Liver (tissue), 9 donors: ENCODE results near the gene PSMC6. TPM values are rescaled to one million over a fixed set of nuclear protein-coding genes. Genes with fewer than 3 reads are reported as not detected.

Source experiments
- DNase-seq: peaks from one replicate; pipeline ENCODE4 v3.0.0-alpha.2; 2017; ENCODE audit warnings: low spot score
- H3K27ac ChIP-seq, 2 donors: one replicate each; pipeline ENCODE4 v1.7.0; 2013; ENCODE audit warnings: inconsistent platforms in 2 of 2, low read length in 2 of 2, control low read depth in 1 of 2, low read depth in 1 of 2, mild to moderate bottlenecking in 1 of 2
- H3K27me3 ChIP-seq, 4 donors: one replicate each; pipeline versions ENCODE4 v1.6.1 to v1.7.0; 2013; ENCODE audit warnings: low read length in 3 of 4, inconsistent platforms in 1 of 4, mild to moderate bottlenecking in 1 of 4, moderate library complexity in 1 of 4; ENCODE audit not compliant: control insufficient read depth in 4 of 4, insufficient read depth in 4 of 4
- H3K36me3 ChIP-seq, 4 donors: one replicate each; pipeline versions ENCODE4 v1.6.1 to v1.7.0; 2013; ENCODE audit warnings: low read length in 3 of 4, mild to moderate bottlenecking in 3 of 4, low read depth in 1 of 4, moderate library complexity in 1 of 4; ENCODE audit not compliant: control insufficient read depth in 4 of 4, insufficient read depth in 3 of 4
- H3K4me1 ChIP-seq, 4 donors: one replicate each; pipeline versions ENCODE4 v1.6.1 to v1.7.0; 2013; ENCODE audit warnings: low read length in 3 of 4, mild to moderate bottlenecking in 3 of 4, moderate library complexity in 1 of 4; ENCODE audit not compliant: control insufficient read depth in 4 of 4, insufficient read depth in 4 of 4
- H3K4me3 ChIP-seq, 3 donors: one replicate each; pipeline versions ENCODE4 v1.6.1 to v1.7.0; 2013; ENCODE audit warnings: low read length in 3 of 3, control low read depth in 1 of 3, low read depth in 1 of 3, mild to moderate bottlenecking in 1 of 3
- H3K9ac ChIP-seq, 2 donors: one replicate each; pipeline ENCODE4 v1.7.0; 2013; ENCODE audit warnings: low read length in 2 of 2, mild to moderate bottlenecking in 2 of 2, moderate library complexity in 2 of 2, control low read depth in 1 of 2, low read depth in 1 of 2
- H3K9me3 ChIP-seq, 4 donors: one replicate each; pipeline versions ENCODE4 v1.6.1 to v1.7.0; 2013; ENCODE audit warnings: low read length in 3 of 4; ENCODE audit not compliant: control insufficient read depth in 4 of 4
- FOXA1 ChIP-seq: IDR thresholded peaks from 2 replicates; pipeline ENCODE4 v1.6.1; 2016; ENCODE audit warnings: antibody characterized with exemption
- FOXA2 ChIP-seq: IDR thresholded peaks from 2 replicates; pipeline ENCODE4 v1.6.1; 2016; ENCODE audit warnings: antibody characterized with exemption
- GABPA ChIP-seq, 2 donors: IDR thresholded peaks in 1 of 2; conservative IDR thresholded peaks in 1 of 2; 2 replicates each; pipeline ENCODE4 v1.6.1; 2016; ENCODE audit warnings: antibody characterized with exemption in 2 of 2, mild to moderate bottlenecking in 1 of 2, moderate library complexity in 1 of 2
- HNF4G ChIP-seq: IDR thresholded peaks from 2 replicates; pipeline ENCODE4 v1.6.1; 2016; ENCODE audit warnings: antibody characterized with exemption
- JUND ChIP-seq, 2 donors: IDR thresholded peaks; 2 replicates each; pipeline ENCODE4 v1.6.1; 2016; ENCODE audit warnings: antibody characterized with exemption in 2 of 2
- NR2F2 ChIP-seq: IDR thresholded peaks from 2 replicates; pipeline ENCODE4 v1.6.1; 2016; ENCODE audit warnings: antibody characterized with exemption
- REST ChIP-seq: IDR thresholded peaks from 2 replicates; pipeline ENCODE4 v1.6.1; 2016; ENCODE audit warnings: antibody characterized with exemption, mild to moderate bottlenecking
- RXRA ChIP-seq, 2 donors: IDR thresholded peaks; 2 replicates each; pipeline ENCODE4 v1.6.1; 2017 to 2018; ENCODE audit warnings: antibody characterized with exemption in 2 of 2, mild to moderate bottlenecking in 1 of 2
- SP1 ChIP-seq: IDR thresholded peaks from 2 replicates; pipeline ENCODE4 v1.6.1; 2018; ENCODE audit warnings: antibody characterized with exemption, mild to moderate bottlenecking
- YY1 ChIP-seq: IDR thresholded peaks from 2 replicates; pipeline ENCODE4 v1.6.1; 2016; ENCODE audit warnings: antibody characterized with exemption, mild to moderate bottlenecking
- WGBS: extraction: QIAGEN DNeasy Blood & Tissue Kit; methylation state at CpG from one replicate; pipeline ENCODE4 v1.1.7; 2013; 5-methylcytosine and 5-hydroxymethylcytosine counted together
- polyA plus RNA-seq, 2 donors: library from polyadenylated mRNA; stranded (reverse) in 1 of 2; unstranded in 1 of 2; fragments of 200-250 nt in 1 of 2; fragments of >200 nt in 1 of 2; fragmentation: Nextera tagmentation in 1 of 2; extraction: Ambion mirVana in 1 of 2; gene quantifications; one replicate each; pipeline versions ENCODE4 v1.2.1 to v1.2.3, GENCODE V29; 2013 to 2015
- total RNA-seq, 2 donors: library from RNA; depleted of rRNA; stranded (reverse); fragments of >200 nt; gene quantifications; one replicate each; pipeline ENCODE4 v1.2.3, GENCODE V29; 2014
- TF ChIP-seq, protein P1 (sequence below): IDR thresholded peaks from 2 replicates; pipeline ENCODE4 v1.6.1; 2016; ENCODE audit warnings: antibody characterized with exemption
- TF ChIP-seq, protein P2 (sequence below): IDR thresholded peaks from 2 replicates; pipeline ENCODE4 v1.6.1; 2016; ENCODE audit warnings: antibody characterized with exemption
- TF ChIP-seq, protein P3 (sequence below): fragments of 150-350 bp; IDR thresholded peaks from 2 replicates; pipeline ENCODE4 v1.5.1; 2017; ENCODE audit warnings: improper control_type of control experiment, low read depth, low read length; ENCODE audit not compliant: missing input control
- donor health status: healthy.
- donor health status: healthy.
- donor health status: healthy.
- donor health status: healthy.
- donor health status: healthy.

PSMC6 gene
- total and polyA plus RNA-seq, 4 donors = 43.2 to 98.9 (median 69.3) TPM

DNA sequence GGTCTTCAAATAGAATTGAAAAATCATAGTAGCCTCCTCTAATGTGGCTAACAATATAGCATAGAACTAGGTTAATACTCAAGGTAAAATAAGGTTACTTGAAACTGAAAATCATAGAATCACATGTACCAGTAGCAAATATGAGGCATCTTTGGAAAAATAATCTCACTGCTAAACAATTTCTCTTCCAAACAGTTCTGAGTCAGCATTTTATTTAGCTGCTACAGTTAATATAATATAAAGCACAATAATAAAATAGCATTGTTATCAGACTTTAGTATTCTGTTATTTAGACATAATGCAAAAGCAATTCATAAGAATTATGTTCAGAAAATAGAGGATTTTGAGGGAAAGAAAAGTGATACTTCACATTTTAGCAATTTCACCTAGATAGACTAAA, 46.7 kb upstream of the PSMC6 start:
- Histone ChIP-seq H3K27ac (no peak overlapping the region), H3K4me3 (no peak overlapping the region), H3K36me3 (peaks cover 5 to 25% (median 14%) of the 10 kb centered on the region in 4 donors), H3K9ac (no peak overlapping the region), H3K27me3 (no peaks in the 10 kb centered on the region), H3K9me3 (no peaks in the 10 kb centered on the region), H3K4me1 (no peaks in the 10 kb centered on the region)
- TF ChIP-seq, protein P1, sequence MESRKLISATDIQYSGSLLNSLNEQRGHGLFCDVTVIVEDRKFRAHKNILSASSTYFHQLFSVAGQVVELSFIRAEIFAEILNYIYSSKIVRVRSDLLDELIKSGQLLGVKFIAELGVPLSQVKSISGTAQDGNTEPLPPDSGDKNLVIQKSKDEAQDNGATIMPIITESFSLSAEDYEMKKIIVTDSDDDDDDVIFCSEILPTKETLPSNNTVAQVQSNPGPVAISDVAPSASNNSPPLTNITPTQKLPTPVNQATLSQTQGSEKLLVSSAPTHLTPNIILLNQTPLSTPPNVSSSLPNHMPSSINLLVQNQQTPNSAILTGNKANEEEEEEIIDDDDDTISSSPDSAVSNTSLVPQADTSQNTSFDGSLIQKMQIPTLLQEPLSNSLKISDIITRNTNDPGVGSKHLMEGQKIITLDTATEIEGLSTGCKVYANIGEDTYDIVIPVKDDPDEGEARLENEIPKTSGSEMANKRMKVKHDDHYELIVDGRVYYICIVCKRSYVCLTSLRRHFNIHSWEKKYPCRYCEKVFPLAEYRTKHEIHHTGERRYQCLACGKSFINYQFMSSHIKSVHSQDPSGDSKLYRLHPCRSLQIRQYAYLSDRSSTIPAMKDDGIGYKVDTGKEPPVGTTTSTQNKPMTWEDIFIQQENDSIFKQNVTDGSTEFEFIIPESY = no peak
- no peak for TF ChIP-seq FOXA2
- no peak for TF ChIP-seq REST
- TF ChIP-seq YY1 = no peak
- TF ChIP-seq RXRA (IDR thresholded peaks at IDR 0.05) = no peak
- TF ChIP-seq, protein P2, sequence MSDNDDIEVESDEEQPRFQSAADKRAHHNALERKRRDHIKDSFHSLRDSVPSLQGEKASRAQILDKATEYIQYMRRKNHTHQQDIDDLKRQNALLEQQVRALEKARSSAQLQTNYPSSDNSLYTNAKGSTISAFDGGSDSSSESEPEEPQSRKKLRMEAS = no peak
- no peak for TF ChIP-seq HNF4G
- no peak for TF ChIP-seq FOXA1
- TF ChIP-seq GABPA (IDR thresholded peaks at IDR 0.05 in 1 of 2, conservative IDR thresholded peaks at IDR 0.05 in 1 of 2) = no peak
- TF ChIP-seq, protein P3, sequence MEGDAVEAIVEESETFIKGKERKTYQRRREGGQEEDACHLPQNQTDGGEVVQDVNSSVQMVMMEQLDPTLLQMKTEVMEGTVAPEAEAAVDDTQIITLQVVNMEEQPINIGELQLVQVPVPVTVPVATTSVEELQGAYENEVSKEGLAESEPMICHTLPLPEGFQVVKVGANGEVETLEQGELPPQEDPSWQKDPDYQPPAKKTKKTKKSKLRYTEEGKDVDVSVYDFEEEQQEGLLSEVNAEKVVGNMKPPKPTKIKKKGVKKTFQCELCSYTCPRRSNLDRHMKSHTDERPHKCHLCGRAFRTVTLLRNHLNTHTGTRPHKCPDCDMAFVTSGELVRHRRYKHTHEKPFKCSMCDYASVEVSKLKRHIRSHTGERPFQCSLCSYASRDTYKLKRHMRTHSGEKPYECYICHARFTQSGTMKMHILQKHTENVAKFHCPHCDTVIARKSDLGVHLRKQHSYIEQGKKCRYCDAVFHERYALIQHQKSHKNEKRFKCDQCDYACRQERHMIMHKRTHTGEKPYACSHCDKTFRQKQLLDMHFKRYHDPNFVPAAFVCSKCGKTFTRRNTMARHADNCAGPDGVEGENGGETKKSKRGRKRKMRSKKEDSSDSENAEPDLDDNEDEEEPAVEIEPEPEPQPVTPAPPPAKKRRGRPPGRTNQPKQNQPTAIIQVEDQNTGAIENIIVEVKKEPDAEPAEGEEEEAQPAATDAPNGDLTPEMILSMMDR = no peak
- no peak for DNase-seq

- Histone ChIP-seq H3K9me3 (no peaks in the 10 kb centered on the region), H3K36me3 (peaks cover 5 to 28% (median 17%) of the 10 kb centered on the region in 4 donors), H3K4me1 (no peaks in the 10 kb centered on the region), H3K27ac (no peak overlapping the region), H3K9ac (no peak overlapping the region), H3K4me3 (no peak overlapping the region), H3K27me3 (no peaks in the 10 kb centered on the region)
- 92% methylated on average over 1 of the region's 1 CpG for WGBS
- no peak for TF ChIP-seq NR2F2
- TF ChIP-seq REST = no peak
- TF ChIP-seq JUND (IDR thresholded peaks at IDR 0.05) = no peak
- no peak for TF ChIP-seq SP1
- TF ChIP-seq RXRA (IDR thresholded peaks at IDR 0.05) = no peak
- DNase-seq = no peak
These were observed 46.2 kb upstream of the PSMC6 start for GRCh38 chr14:52660832-52661231.
